Neural crest cell (in vitro differentiated cells): ENCODE data around the gene NRF1. TPM values are rescaled to one million over a fixed set of nuclear protein-coding genes. Genes with fewer than 3 reads are reported as not detected.
"Not testable (repeated sequence)": the region's sequence is repeated elsewhere in the genome, so short reads cannot be mapped to it uniquely, and the experiment has no call there.

Experiments used
- DNase-seq: peaks from one replicate; pipeline ENCODE4 v3.0.0; 2021; ENCODE audit warnings: low read depth, mixed read lengths, low spot score
- H3K27ac Mint-ChIP-seq: one replicate; pipeline ENCODE4 v1.8.0; 2021; ENCODE audit warnings: mild to moderate bottlenecking, mixed read lengths; ENCODE audit not compliant: unreplicated experiment
- H3K27me3 Mint-ChIP-seq: 2 replicates; pipeline ENCODE4 v1.8.0; 2021; ENCODE audit warnings: low read depth, mild to moderate bottlenecking, mixed read lengths
- H3K36me3 Mint-ChIP-seq: 2 replicates; pipeline ENCODE4 v1.8.0; 2021; ENCODE audit warnings: low read depth, mild to moderate bottlenecking, mixed read lengths
- H3K4me1 Mint-ChIP-seq: 2 replicates; pipeline ENCODE4 v1.8.0; 2021; ENCODE audit warnings: mixed read lengths
- H3K4me3 Mint-ChIP-seq: one replicate; pipeline ENCODE4 v1.8.0; 2021; ENCODE audit warnings: mild to moderate bottlenecking, mixed read lengths
- H3K9me3 Mint-ChIP-seq: 2 replicates; pipeline ENCODE4 v1.8.0; 2021; ENCODE audit warnings: mixed read lengths
- CTCF ChIP-seq: fragments of 200-600 bp; sonication (generic); conservative IDR thresholded peaks from 2 replicates; pipeline ENCODE4 v1.5.0; 2021; ENCODE audit warnings: antibody characterized with exemption, mild to moderate bottlenecking
- total RNA-seq: library from RNA; stranded (reverse); gene quantifications from 2 replicates; pipeline ENCODE4 v1.2.1, GENCODE V29; 2021

NRF1 gene
- total RNA-seq, 1 donor from 2014 or later = 27.5 TPM

- Mint-ChIP-seq H3K4me3 (no peak overlapping the region), H3K27me3 (no peaks in the 10 kb centered on the region), H3K4me1 (no peaks in the 10 kb centered on the region), H3K36me3 (peaks cover 19% of the 10 kb centered on the region), H3K27ac (no peak overlapping the region), H3K9me3 (peaks cover 7% of the 10 kb centered on the region)
- DNase-seq = no peak
- no peak for TF ChIP-seq CTCF
Observed at GRCh38 chr7:129670656-129671055, 59.1 kb downstream of the NRF1 start.

GRCh38 chr7:129671266-129671665, 59.7 kb downstream of the NRF1 start:
- peaks cover 25% of the 10 kb centered on the region for H3K36me3 Mint-ChIP-seq
- H3K27ac Mint-ChIP-seq = no peak overlapping the region
- no peak overlapping the region for H3K4me3 Mint-ChIP-seq
- peaks cover 7% of the 10 kb centered on the region for H3K9me3 Mint-ChIP-seq
- no peak for TF ChIP-seq CTCF
- no peak for DNase-seq
- H3K4me1 Mint-ChIP-seq = no peaks in the 10 kb centered on the region
- no peaks in the 10 kb centered on the region for H3K27me3 Mint-ChIP-seq

- not testable (repeated sequence) for H3K27me3 Mint-ChIP-seq, H3K4me1 Mint-ChIP-seq, H3K4me3 Mint-ChIP-seq, H3K27ac Mint-ChIP-seq, DNase-seq, H3K9me3 Mint-ChIP-seq
- H3K36me3 Mint-ChIP-seq = peaks cover 31% of the 10 kb centered on the region
Observed at GRCh38 chr7:129674475-129674874, 63.0 kb downstream of the NRF1 start.

- H3K4me1 Mint-ChIP-seq = no peaks in the 10 kb centered on the region
- TF ChIP-seq CTCF = no peak
- peaks cover 34% of the 10 kb centered on the region for H3K36me3 Mint-ChIP-seq
- no peak for DNase-seq
- H3K27me3 Mint-ChIP-seq = no peaks in the 10 kb centered on the region
- H3K4me3 Mint-ChIP-seq = no peak overlapping the region
- peaks cover 7% of the 10 kb centered on the region for H3K9me3 Mint-ChIP-seq
- H3K27ac Mint-ChIP-seq = no peak overlapping the region
Observed at GRCh38 chr7:129675521-129675920, 64.0 kb downstream of the NRF1 start.

- H3K27ac Mint-ChIP-seq = no peak overlapping the region
- no peaks in the 10 kb centered on the region for H3K27me3 Mint-ChIP-seq
- peaks cover 34% of the 10 kb centered on the region for H3K36me3 Mint-ChIP-seq
- H3K4me3 Mint-ChIP-seq = no peak overlapping the region
- DNase-seq = no peak
- peaks cover 7% of the 10 kb centered on the region for H3K9me3 Mint-ChIP-seq
- TF ChIP-seq CTCF = no peak
- no peaks in the 10 kb centered on the region for H3K4me1 Mint-ChIP-seq
Observed at GRCh38 chr7:129676017-129676897, 64.7 kb downstream of the NRF1 start.

- H3K27ac Mint-ChIP-seq = no peak overlapping the region
- no peaks in the 10 kb centered on the region for H3K27me3 Mint-ChIP-seq
- no peak for DNase-seq
- no peak overlapping the region for H3K4me3 Mint-ChIP-seq
- peaks cover 34% of the 10 kb centered on the region for H3K36me3 Mint-ChIP-seq
- H3K9me3 Mint-ChIP-seq = peaks cover 7% of the 10 kb centered on the region
- no peaks in the 10 kb centered on the region for H3K4me1 Mint-ChIP-seq
- TF ChIP-seq CTCF = no peak
Observed at GRCh38 chr7:129677796-129678195, 66.3 kb downstream of the NRF1 start.
